Tibial nerve (tissue), 3 donors: ENCODE data around the gene AOAH.
"Not testable (repeated sequence)": the region's sequence is repeated elsewhere in the genome, so short reads cannot be mapped to it uniquely, and the experiment has no call there.

ENCODE experiments used
- POLR2A ChIP-seq, 2 donors: fragments of 450-650 bp; IDR thresholded peaks; one replicate each; pipeline ENCODE4 v1.6.1; 2017; ENCODE audit warnings: antibody characterized with exemption in 2 of 2, mild to moderate bottlenecking in 2 of 2, moderate library complexity in 2 of 2
- TF ChIP-seq, protein P1 (sequence below), 5 experiments: fragments of 200-600 bp in 3 of 5; fragments of 450-650 bp in 2 of 5; sonication (generic) in 3 of 5; IDR thresholded peaks; one replicate each; pipeline ENCODE4 v1.5.1; 2016 to 2019; ENCODE audit warnings: antibody characterized with exemption in 5 of 5, mild to moderate bottlenecking in 3 of 5, moderate library complexity in 2 of 5

DNA sequence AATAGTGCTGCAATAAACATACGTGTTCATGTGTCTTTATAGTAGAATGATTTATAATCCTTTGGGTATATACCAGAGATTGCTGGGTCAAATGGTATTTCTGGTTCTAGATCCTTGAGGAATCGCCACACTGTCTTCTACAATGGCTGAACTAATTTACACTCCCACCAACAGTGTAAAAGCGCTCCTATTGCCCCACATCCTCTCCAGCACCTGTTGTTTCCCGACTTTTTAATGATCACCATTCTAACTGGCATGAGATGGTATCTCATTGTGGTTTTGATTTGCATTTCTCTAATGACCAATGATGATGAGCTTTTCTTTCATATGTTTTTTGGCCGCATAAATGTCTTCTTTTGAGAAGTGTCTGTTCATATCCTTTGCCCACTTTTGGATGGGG lies 235.6 kb downstream of the AOAH start:
- TF ChIP-seq POLR2A (IDR thresholded peaks at IDR 0.05) = not testable (repeated sequence)
- TF ChIP-seq, protein P1, sequence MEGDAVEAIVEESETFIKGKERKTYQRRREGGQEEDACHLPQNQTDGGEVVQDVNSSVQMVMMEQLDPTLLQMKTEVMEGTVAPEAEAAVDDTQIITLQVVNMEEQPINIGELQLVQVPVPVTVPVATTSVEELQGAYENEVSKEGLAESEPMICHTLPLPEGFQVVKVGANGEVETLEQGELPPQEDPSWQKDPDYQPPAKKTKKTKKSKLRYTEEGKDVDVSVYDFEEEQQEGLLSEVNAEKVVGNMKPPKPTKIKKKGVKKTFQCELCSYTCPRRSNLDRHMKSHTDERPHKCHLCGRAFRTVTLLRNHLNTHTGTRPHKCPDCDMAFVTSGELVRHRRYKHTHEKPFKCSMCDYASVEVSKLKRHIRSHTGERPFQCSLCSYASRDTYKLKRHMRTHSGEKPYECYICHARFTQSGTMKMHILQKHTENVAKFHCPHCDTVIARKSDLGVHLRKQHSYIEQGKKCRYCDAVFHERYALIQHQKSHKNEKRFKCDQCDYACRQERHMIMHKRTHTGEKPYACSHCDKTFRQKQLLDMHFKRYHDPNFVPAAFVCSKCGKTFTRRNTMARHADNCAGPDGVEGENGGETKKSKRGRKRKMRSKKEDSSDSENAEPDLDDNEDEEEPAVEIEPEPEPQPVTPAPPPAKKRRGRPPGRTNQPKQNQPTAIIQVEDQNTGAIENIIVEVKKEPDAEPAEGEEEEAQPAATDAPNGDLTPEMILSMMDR (IDR thresholded peaks at IDR 0.05) = not testable (repeated sequence)
